Posterior vena cava (tissue), 2 donors: ENCODE results near the gene MYCBP. TPM values are rescaled to one million over a fixed set of nuclear protein-coding genes. Genes with fewer than 3 reads are reported as not detected.

Source experiments
- total RNA-seq, 2 donors: library from RNA; stranded (reverse); fragmentation: NEBNext Ultra II Directional; extraction: Animal tissue kit (Norgen Biotek cat#: 25700); gene quantifications; one replicate each; pipeline ENCODE4 v1.2.1, GENCODE V29; 2021
- donor health status: DM: yes; HTN: yes; CAD: no.
- donor health status: DM: yes; HTN: yes; CAD: no.

The MYCBP gene
- total RNA-seq, 2 donors from 2014 or later = 10.2 to 12.1 TPM

Other genes starting within 250 kb of the MYCBP start
- 10 to 100 TPM; 29.2 to 37.2 TPM for gene RRAGC, start 13.6 kb downstream of the MYCBP start, total RNA-seq
- gene GJA9, start 8.2 kb upstream of the MYCBP start, total RNA-seq = not detected
- gene RHBDL2, start 68.5 kb upstream of the MYCBP start, total RNA-seq = 1 to 10 TPM in 1 of 2 donors, not detected in 1; 1.2 TPM
- gene AKIRIN1, start 117.9 kb upstream of the MYCBP start, total RNA-seq = 10 to 100 TPM; 51.7 to 66.8 TPM
- gene NDUFS5, start 153.0 kb upstream of the MYCBP start, total RNA-seq = 100 to 1,000 TPM; 203 to 208 TPM